SW480 (cell line): ENCODE results near the gene ADAMTS12.

Experiments used
- DNase-seq: peaks from one replicate; pipeline ENCODE4 v3.0.0-alpha.2; 2016; ENCODE audit warnings: low spot score

ADAMTS12 gene

GRCh38 chr5:33649549-33650482 lies 242.0 kb downstream of the ADAMTS12 start:
- DNase-seq: no peak

GRCh38 chr5:33641744-33642505 lies 249.9 kb downstream of the ADAMTS12 start:
- DNase-seq: peak; percentile 13

- no peak for DNase-seq
These were observed 252.3 kb downstream of the ADAMTS12 start for GRCh38 chr5:33639474-33639873.

GRCh38 chr5:33637011-33637410 lies 254.8 kb downstream of the ADAMTS12 start:
- no peak for DNase-seq

- no peak for DNase-seq
These were observed 256.2 kb downstream of the ADAMTS12 start for GRCh38 chr5:33635582-33635981.

GRCh38 chr5:33633699-33634098 lies 258.1 kb downstream of the ADAMTS12 start:
- DNase-seq: no peak

- no peak for DNase-seq
These were observed 260.0 kb downstream of the ADAMTS12 start for GRCh38 chr5:33631786-33632185.

GRCh38 chr5:33631139-33631538 lies 260.7 kb downstream of the ADAMTS12 start:
- no peak for DNase-seq

GRCh38 chr5:33629999-33630398 lies 261.8 kb downstream of the ADAMTS12 start:
- DNase-seq: no peak

- DNase-seq: no peak
These were observed 263.0 kb downstream of the ADAMTS12 start for GRCh38 chr5:33628796-33629195.

GRCh38 chr5:33621514-33621913 lies 270.3 kb downstream of the ADAMTS12 start:
- DNase-seq: no peak

GRCh38 chr5:33614039-33614438 lies 277.8 kb downstream of the ADAMTS12 start:
- DNase-seq: no peak

GRCh38 chr5:33612386-33612785 lies 279.4 kb downstream of the ADAMTS12 start:
- peak; percentile 25 for DNase-seq

GRCh38 chr5:33611877-33612276 lies 279.9 kb downstream of the ADAMTS12 start:
- no peak for DNase-seq

- no peak for DNase-seq
These were observed 283.3 kb downstream of the ADAMTS12 start for GRCh38 chr5:33608344-33609041.

GRCh38 chr5:33604503-33604902 lies 287.3 kb downstream of the ADAMTS12 start:
- no peak for DNase-seq

GRCh38 chr5:33601881-33602280 lies 289.9 kb downstream of the ADAMTS12 start:
- no peak for DNase-seq

- no peak for DNase-seq
These were observed 296.5 kb downstream of the ADAMTS12 start for GRCh38 chr5:33595303-33595702.

- DNase-seq: no peak
These were observed 297.8 kb downstream of the ADAMTS12 start for GRCh38 chr5:33594006-33594405.

GRCh38 chr5:33592245-33592644 lies 299.5 kb downstream of the ADAMTS12 start:
- no peak for DNase-seq

GRCh38 chr5:33588654-33589372 lies 303.0 kb downstream of the ADAMTS12 start:
- no peak for DNase-seq

- DNase-seq: no peak
These were observed 308.5 kb downstream of the ADAMTS12 start for GRCh38 chr5:33583332-33583731.
